Thyroid gland (tissue), 4 donors: Measurements from ENCODE around the gene CLMP. TPM values are rescaled to one million over a fixed set of nuclear protein-coding genes. Genes with fewer than 3 reads are reported as not detected.

Source experiments
- DNase-seq, 2 donors: peaks; one replicate each; pipeline ENCODE4 v3.0.0-alpha.2; 2019
- H3K27ac ChIP-seq, 3 donors: fragments of 200-600 bp; sonication (generic); 1 replicate in 2 of 3; 2 replicates in 1 of 3; pipeline ENCODE4 v1.5.1; 2016 to 2019; ENCODE audit warnings: mild to moderate bottlenecking in 1 of 3, moderate library complexity in 1 of 3
- H3K27me3 ChIP-seq: fragments of 200-600 bp; sonication (generic); one replicate; pipeline ENCODE4 v1.5.1; 2019
- H3K36me3 ChIP-seq, 2 donors: fragments of 200-600 bp; sonication (generic); one replicate each; pipeline ENCODE4 v1.5.1; 2016 to 2019
- H3K4me1 ChIP-seq, 2 donors: fragments of 200-600 bp; sonication (generic); one replicate each; pipeline ENCODE4 v1.5.1; 2017 to 2019
- H3K4me3 ChIP-seq, 3 donors: fragments of 200-600 bp; sonication (generic); replicated peaks in 1 of 3; 1 replicate in 2 of 3; 2 replicates in 1 of 3; pipeline ENCODE4 v1.5.1; 2016; ENCODE audit warnings: mild to moderate bottlenecking in 1 of 3
- H3K9me3 ChIP-seq: fragments of 200-600 bp; sonication (generic); one replicate; pipeline ENCODE4 v1.5.1; 2017
- CTCF ChIP-seq, 6 experiments: fragments of 200-600 bp in 3 of 6; fragments of 450-650 bp in 3 of 6; sonication (generic) in 3 of 6; IDR thresholded peaks; one replicate each; pipeline ENCODE4 v1.5.1; 2016 to 2019; ENCODE audit warnings: antibody characterized with exemption in 6 of 6, mild to moderate bottlenecking in 2 of 6, inconsistent platforms in 1 of 6, moderate library complexity in 1 of 6
- POLR2A ChIP-seq, 2 donors: fragments of 450-650 bp; IDR thresholded peaks; one replicate each; pipeline ENCODE4 v1.6.1; 2017; ENCODE audit warnings: antibody characterized with exemption in 2 of 2, mild to moderate bottlenecking in 2 of 2, moderate library complexity in 1 of 2
- WGBS, 2 donors: methylation state at CpG; one replicate each; pipeline ENCODE4 v1.1.5; 2017; 5-methylcytosine and 5-hydroxymethylcytosine counted together
- intact Hi-C: fragments of 100-400 bp; cut with DNase I; formaldehyde crosslinking; loops from one replicate; pipeline ENCODE4 v1.15.1; 2023
- total RNA-seq, 4 donors: library from RNA; depleted of rRNA; stranded (reverse); fragments of >200 nt; gene quantifications; one replicate each; pipeline ENCODE4 v1.2.3, GENCODE V29; 2016

CLMP gene
- total RNA-seq, 4 donors from 2014 or later: 4.9 to 13.2 (median 9.3) TPM

GRCh38 chr11:123145220-123145619 is 49.8 kb downstream of the CLMP start:
- 27 to 34% methylated on average over 13 of the region's 13 CpGs for WGBS, 2 donors
- peak; percentile 61 to 62 for DNase-seq
- H3K27ac ChIP-seq: peak overlapping the region in 1 of 3 donors; percentile 26

GRCh38 chr11:123144707-123145106 is 50.3 kb downstream of the CLMP start:
- H3K9me3 ChIP-seq: no peaks in the 10 kb centered on the region
- peak; percentile 56 to 62 for DNase-seq
- intact Hi-C loops: no loop called here
- WGBS, 2 donors: 25% methylated on average over 3 of the region's 3 CpGs
- no peak overlapping the region for H3K4me3 ChIP-seq
- H3K4me1 ChIP-seq: peaks cover 2 to 7% of the 10 kb centered on the region in 2 donors
- H3K27ac ChIP-seq: no peak overlapping the region
- no peaks in the 10 kb centered on the region for H3K36me3 ChIP-seq
- TF ChIP-seq CTCF (IDR thresholded peaks at IDR 0.05) (no peak), POLR2A (IDR thresholded peaks at IDR 0.05) (no peak)
- no peaks in the 10 kb centered on the region for H3K27me3 ChIP-seq

More at GRCh38 chr11:123145220-123145619, 49.8 kb downstream of the CLMP start:
- H3K4me3 ChIP-seq: no peak overlapping the region
- TF ChIP-seq CTCF (IDR thresholded peaks at IDR 0.05): no peak
- no peak for TF ChIP-seq POLR2A (IDR thresholded peaks at IDR 0.05)
- H3K36me3 ChIP-seq: no peaks in the 10 kb centered on the region
- no peaks in the 10 kb centered on the region for H3K9me3 ChIP-seq
- H3K27me3 ChIP-seq: no peaks in the 10 kb centered on the region
- peaks cover 2 to 7% of the 10 kb centered on the region in 2 donors for H3K4me1 ChIP-seq
- intact Hi-C loops: no loop called here

GRCh38 chr11:123143921-123144320 is 51.1 kb downstream of the CLMP start:
- no peaks in the 10 kb centered on the region for H3K9me3 ChIP-seq
- H3K27ac ChIP-seq: no peak overlapping the region
- H3K4me1 ChIP-seq: peaks cover 2 to 7% of the 10 kb centered on the region in 2 donors
- 92 to 100% methylated on average over 1 to 2 of the region's 2 CpGs for WGBS, 2 donors
- intact Hi-C loops: no loop called here
- no peak for DNase-seq
- H3K4me3 ChIP-seq: no peak overlapping the region
- no peaks in the 10 kb centered on the region for H3K36me3 ChIP-seq
- TF ChIP-seq POLR2A (IDR thresholded peaks at IDR 0.05) (no peak), CTCF (IDR thresholded peaks at IDR 0.05) (no peak)
- no peaks in the 10 kb centered on the region for H3K27me3 ChIP-seq

GRCh38 chr11:123143476-123143875 is 51.6 kb downstream of the CLMP start:
- Histone ChIP-seq H3K9me3 (no peaks in the 10 kb centered on the region), H3K4me3 (no peak overlapping the region), H3K27me3 (no peaks in the 10 kb centered on the region), H3K4me1 (peaks cover 2 to 7% of the 10 kb centered on the region in 2 donors), H3K36me3 (no peaks in the 10 kb centered on the region), H3K27ac (no peak overlapping the region)
- TF ChIP-seq POLR2A (IDR thresholded peaks at IDR 0.05): no peak
- TF ChIP-seq CTCF (IDR thresholded peaks at IDR 0.05): no peak
- intact Hi-C loops: no loop called here
- WGBS, 2 donors: 70 to 82% methylated on average over 5 of the region's 5 CpGs
- no peak for DNase-seq

GRCh38 chr11:123139206-123139605 is 55.8 kb downstream of the CLMP start:
- H3K27ac ChIP-seq: no peak overlapping the region
- H3K36me3 ChIP-seq: no peaks in the 10 kb centered on the region
- no peak overlapping the region for H3K4me3 ChIP-seq
- WGBS, 2 donors: 93 to 98% methylated on average over 4 of the region's 4 CpGs
- peaks cover 0 to 11% of the 10 kb centered on the region in 2 donors for H3K4me1 ChIP-seq
- TF ChIP-seq POLR2A (IDR thresholded peaks at IDR 0.05) (no peak), CTCF (IDR thresholded peaks at IDR 0.05) (no peak)
- H3K9me3 ChIP-seq: no peaks in the 10 kb centered on the region
- intact Hi-C loops: no loop called here
- DNase-seq: no peak
- no peaks in the 10 kb centered on the region for H3K27me3 ChIP-seq
